ENCODE data around the gene SHLD1. TPM values are rescaled to one million over a fixed set of nuclear protein-coding genes. Genes with fewer than 3 reads are reported as not detected.

SHLD1 gene
- total and polyA plus RNA-seq, 2 donors (not counting 1 experiment from before 2014, with no cell fraction given): 3.3 to 4.2 TPM

GRCh38 chr20:5714261-5715041 lies 35.8 kb upstream of the SHLD1 start:
- no peak overlapping the region for H3K4me3 ChIP-seq (replicated peaks in 1 of 4; ENCODE audit: control extremely low read depth in 1 of 4, insufficient read depth in 1 of 4, low read depth in 3 of 4, low read length in 4 of 4)
- no peaks in the 10 kb centered on the region for H3K36me3 ChIP-seq (ENCODE audit: control insufficient read depth, insufficient read depth, low read length)
- no peak overlapping the region for H2AFZ ChIP-seq (ENCODE audit: low read length)
- no peak overlapping the region for H3K27ac ChIP-seq (ENCODE audit: insufficient read depth, low read length)
- no peak for TF ChIP-seq EZH2 (IDR thresholded peaks at IDR 0.05; ENCODE audit: low read length, missing control alignments)
- TF ChIP-seq CTCF (conservative IDR thresholded peaks at IDR 0.05 in 1 of 2, IDR thresholded peaks at IDR 0.05 in 1 of 2; ENCODE audit: low read depth in 1 of 2, low read length in 2 of 2): no peak
- no peaks in the 10 kb centered on the region for H4K20me1 ChIP-seq (ENCODE audit: control insufficient read depth, extremely low read depth, insufficient read depth, low read length)
- no peak overlapping the region for H3K4me2 ChIP-seq (ENCODE audit: extremely low read depth, insufficient read depth, low read length)
- no peaks in the 10 kb centered on the region for H3K79me2 ChIP-seq (ENCODE audit: control insufficient read depth, insufficient read depth, low read length)
- H3K4me1 ChIP-seq (ENCODE audit: control insufficient read depth, extremely low read depth, insufficient read depth, low read length): no peaks in the 10 kb centered on the region
- H3K9me3 ChIP-seq (ENCODE audit: control insufficient read depth, insufficient read depth, low read depth, low read length): no peaks in the 10 kb centered on the region
- no peak for DNase-seq (ENCODE audit: low read depth in 2 of 2)
- no peak overlapping the region for H3K9ac ChIP-seq (ENCODE audit: insufficient read depth, low read length)
- peaks cover 4% of the 10 kb centered on the region for H3K27me3 ChIP-seq (ENCODE audit: control insufficient read depth, insufficient read depth, low read length)

- no peak overlapping the region for H3K4me2 ChIP-seq (ENCODE audit: extremely low read depth, insufficient read depth, low read length)
- no peak for DNase-seq (ENCODE audit: low read depth in 2 of 2)
- no peaks in the 10 kb centered on the region for H3K4me1 ChIP-seq (ENCODE audit: control insufficient read depth, extremely low read depth, insufficient read depth, low read length)
- no peaks in the 10 kb centered on the region for H4K20me1 ChIP-seq (ENCODE audit: control insufficient read depth, extremely low read depth, insufficient read depth, low read length)
- H3K9me3 ChIP-seq (ENCODE audit: control insufficient read depth, insufficient read depth, low read depth, low read length): no peaks in the 10 kb centered on the region
- no peaks in the 10 kb centered on the region for H3K36me3 ChIP-seq (ENCODE audit: control insufficient read depth, insufficient read depth, low read length)
- no peak overlapping the region for H2AFZ ChIP-seq (ENCODE audit: low read length)
- H3K9ac ChIP-seq (ENCODE audit: insufficient read depth, low read length): no peak overlapping the region
- peaks cover 4% of the 10 kb centered on the region for H3K27me3 ChIP-seq (ENCODE audit: control insufficient read depth, insufficient read depth, low read length)
- H3K4me3 ChIP-seq (replicated peaks in 1 of 4; ENCODE audit: control extremely low read depth in 1 of 4, insufficient read depth in 1 of 4, low read depth in 3 of 4, low read length in 4 of 4): no peak overlapping the region
- no peaks in the 10 kb centered on the region for H3K79me2 ChIP-seq (ENCODE audit: control insufficient read depth, insufficient read depth, low read length)
- no peak overlapping the region for H3K27ac ChIP-seq (ENCODE audit: insufficient read depth, low read length)
- TF ChIP-seq EZH2 (IDR thresholded peaks at IDR 0.05; ENCODE audit: low read length, missing control alignments): no peak
- no peak for TF ChIP-seq CTCF (conservative IDR thresholded peaks at IDR 0.05 in 1 of 2, IDR thresholded peaks at IDR 0.05 in 1 of 2; ENCODE audit: low read depth in 1 of 2, low read length in 2 of 2)
Measured at GRCh38 chr20:5715071-5715841, 34.9 kb upstream of the SHLD1 start.

- H3K36me3 ChIP-seq (ENCODE audit: control insufficient read depth, insufficient read depth, low read length): no peaks in the 10 kb centered on the region
- no peak for TF ChIP-seq CTCF (conservative IDR thresholded peaks at IDR 0.05 in 1 of 2, IDR thresholded peaks at IDR 0.05 in 1 of 2; ENCODE audit: low read depth in 1 of 2, low read length in 2 of 2)
- TF ChIP-seq EZH2 (IDR thresholded peaks at IDR 0.05; ENCODE audit: low read length, missing control alignments): no peak
- DNase-seq (ENCODE audit: low read depth in 2 of 2): no peak
- no peak overlapping the region for H3K4me3 ChIP-seq (replicated peaks in 1 of 4; ENCODE audit: control extremely low read depth in 1 of 4, insufficient read depth in 1 of 4, low read depth in 3 of 4, low read length in 4 of 4)
- H4K20me1 ChIP-seq (ENCODE audit: control insufficient read depth, extremely low read depth, insufficient read depth, low read length): no peaks in the 10 kb centered on the region
- H3K4me2 ChIP-seq (ENCODE audit: extremely low read depth, insufficient read depth, low read length): no peak overlapping the region
- H3K27me3 ChIP-seq (ENCODE audit: control insufficient read depth, insufficient read depth, low read length): peaks cover 4% of the 10 kb centered on the region
- H3K9ac ChIP-seq (ENCODE audit: insufficient read depth, low read length): no peak overlapping the region
- H3K9me3 ChIP-seq (ENCODE audit: control insufficient read depth, insufficient read depth, low read depth, low read length): no peaks in the 10 kb centered on the region
- H3K4me1 ChIP-seq (ENCODE audit: control insufficient read depth, extremely low read depth, insufficient read depth, low read length): no peaks in the 10 kb centered on the region
- H3K27ac ChIP-seq (ENCODE audit: insufficient read depth, low read length): no peak overlapping the region
- H2AFZ ChIP-seq (ENCODE audit: low read length): no peak overlapping the region
- H3K79me2 ChIP-seq (ENCODE audit: control insufficient read depth, insufficient read depth, low read length): no peaks in the 10 kb centered on the region
Measured at GRCh38 chr20:5716953-5717352, 33.2 kb upstream of the SHLD1 start.
